GM23338 (cell line): ENCODE data around the gene NRG3. TPM values are rescaled to one million over a fixed set of nuclear protein-coding genes. Genes with fewer than 3 reads are reported as not detected.

ENCODE experiments used
- EZH2phosphoT487 ChIP-seq: fragments of 200-600 bp; sonication (generic); IDR thresholded peaks from one replicate; pipeline ENCODE4 v1.8.1; 2018; ENCODE audit warnings: antibody characterized with exemption; ENCODE audit not compliant: unreplicated experiment
- JUNB ChIP-seq: IDR thresholded peaks from one replicate; pipeline ENCODE4 v1.6.1; 2016; ENCODE audit warnings: antibody characterized with exemption; ENCODE audit not compliant: unreplicated experiment
- POLR2AphosphoS5 ChIP-seq: IDR thresholded peaks from 2 replicates; pipeline ENCODE4 v1.6.1; 2016; ENCODE audit warnings: antibody characterized with exemption, low read depth
- STAT1 ChIP-seq: IDR thresholded peaks from one replicate; pipeline ENCODE4 v1.6.1; 2016; ENCODE audit warnings: antibody characterized with exemption; ENCODE audit not compliant: unreplicated experiment
- ZNF114 ChIP-seq: fragments of 250-450 bp; sonication (Bioruptor Pico); IDR thresholded peaks from 2 replicates; pipeline ENCODE4 v1.5.0; 2020; ENCODE audit warnings: mild to moderate bottlenecking, moderate library complexity
- ZNF331 ChIP-seq: fragments of 250-450 bp; sonication (Bioruptor Pico); IDR thresholded peaks from 2 replicates; pipeline ENCODE4 v1.5.0; 2020; ENCODE audit warnings: low read depth, mild to moderate bottlenecking, moderate library complexity
- polyA plus RNA-seq: library from polyadenylated mRNA; unstranded; fragments of >200 nt; fragmentation: Nextera tagmentation; extraction: Ambion mirVana; gene quantifications from 2 replicates; pipeline ENCODE4 v1.2.1, GENCODE V29; 2016
- total RNA-seq: library from RNA; depleted of rRNA; stranded (reverse); fragments of >200 nt; shearing (Covaris generic); gene quantifications from 2 replicates; pipeline ENCODE4 v1.2.3, GENCODE V29; 2014
- TF ChIP-seq, protein P1 (sequence below): fragments of 250-450 bp; sonication (Bioruptor Pico); IDR thresholded peaks from 2 replicates; pipeline ENCODE4 v1.5.0; 2020; ENCODE audit warnings: mild to moderate bottlenecking, moderate library complexity
- TF ChIP-seq, protein P2 (sequence below): IDR thresholded peaks from one replicate; pipeline ENCODE4 v1.6.1; 2018; ENCODE audit warnings: antibody characterized with exemption; ENCODE audit not compliant: unreplicated experiment

NRG3 gene
- total and polyA plus RNA-seq, 2 experiments from 2014 or later, result 1.9 to 3.9 TPM

DNA sequence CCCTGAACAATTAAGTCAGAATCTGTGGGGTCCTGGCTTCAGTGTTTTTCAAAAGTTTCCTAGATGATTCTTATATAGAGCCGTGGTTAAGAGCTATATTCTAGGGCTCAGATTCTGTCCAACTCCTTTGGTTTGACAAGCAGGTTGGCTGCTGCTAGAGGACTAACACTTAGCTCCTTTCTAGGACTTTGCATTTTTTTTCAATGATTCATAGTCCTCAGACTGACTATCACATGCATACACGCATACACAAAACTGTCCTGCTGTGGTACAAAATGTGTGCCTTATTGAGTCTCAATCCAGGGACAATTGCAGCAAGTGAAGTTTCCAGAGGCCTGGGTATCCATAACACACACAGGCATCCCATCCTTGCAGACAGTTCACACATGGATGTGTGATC lies 392.0 kb downstream of the NRG3 start (continued):
- TF ChIP-seq, protein P1, sequence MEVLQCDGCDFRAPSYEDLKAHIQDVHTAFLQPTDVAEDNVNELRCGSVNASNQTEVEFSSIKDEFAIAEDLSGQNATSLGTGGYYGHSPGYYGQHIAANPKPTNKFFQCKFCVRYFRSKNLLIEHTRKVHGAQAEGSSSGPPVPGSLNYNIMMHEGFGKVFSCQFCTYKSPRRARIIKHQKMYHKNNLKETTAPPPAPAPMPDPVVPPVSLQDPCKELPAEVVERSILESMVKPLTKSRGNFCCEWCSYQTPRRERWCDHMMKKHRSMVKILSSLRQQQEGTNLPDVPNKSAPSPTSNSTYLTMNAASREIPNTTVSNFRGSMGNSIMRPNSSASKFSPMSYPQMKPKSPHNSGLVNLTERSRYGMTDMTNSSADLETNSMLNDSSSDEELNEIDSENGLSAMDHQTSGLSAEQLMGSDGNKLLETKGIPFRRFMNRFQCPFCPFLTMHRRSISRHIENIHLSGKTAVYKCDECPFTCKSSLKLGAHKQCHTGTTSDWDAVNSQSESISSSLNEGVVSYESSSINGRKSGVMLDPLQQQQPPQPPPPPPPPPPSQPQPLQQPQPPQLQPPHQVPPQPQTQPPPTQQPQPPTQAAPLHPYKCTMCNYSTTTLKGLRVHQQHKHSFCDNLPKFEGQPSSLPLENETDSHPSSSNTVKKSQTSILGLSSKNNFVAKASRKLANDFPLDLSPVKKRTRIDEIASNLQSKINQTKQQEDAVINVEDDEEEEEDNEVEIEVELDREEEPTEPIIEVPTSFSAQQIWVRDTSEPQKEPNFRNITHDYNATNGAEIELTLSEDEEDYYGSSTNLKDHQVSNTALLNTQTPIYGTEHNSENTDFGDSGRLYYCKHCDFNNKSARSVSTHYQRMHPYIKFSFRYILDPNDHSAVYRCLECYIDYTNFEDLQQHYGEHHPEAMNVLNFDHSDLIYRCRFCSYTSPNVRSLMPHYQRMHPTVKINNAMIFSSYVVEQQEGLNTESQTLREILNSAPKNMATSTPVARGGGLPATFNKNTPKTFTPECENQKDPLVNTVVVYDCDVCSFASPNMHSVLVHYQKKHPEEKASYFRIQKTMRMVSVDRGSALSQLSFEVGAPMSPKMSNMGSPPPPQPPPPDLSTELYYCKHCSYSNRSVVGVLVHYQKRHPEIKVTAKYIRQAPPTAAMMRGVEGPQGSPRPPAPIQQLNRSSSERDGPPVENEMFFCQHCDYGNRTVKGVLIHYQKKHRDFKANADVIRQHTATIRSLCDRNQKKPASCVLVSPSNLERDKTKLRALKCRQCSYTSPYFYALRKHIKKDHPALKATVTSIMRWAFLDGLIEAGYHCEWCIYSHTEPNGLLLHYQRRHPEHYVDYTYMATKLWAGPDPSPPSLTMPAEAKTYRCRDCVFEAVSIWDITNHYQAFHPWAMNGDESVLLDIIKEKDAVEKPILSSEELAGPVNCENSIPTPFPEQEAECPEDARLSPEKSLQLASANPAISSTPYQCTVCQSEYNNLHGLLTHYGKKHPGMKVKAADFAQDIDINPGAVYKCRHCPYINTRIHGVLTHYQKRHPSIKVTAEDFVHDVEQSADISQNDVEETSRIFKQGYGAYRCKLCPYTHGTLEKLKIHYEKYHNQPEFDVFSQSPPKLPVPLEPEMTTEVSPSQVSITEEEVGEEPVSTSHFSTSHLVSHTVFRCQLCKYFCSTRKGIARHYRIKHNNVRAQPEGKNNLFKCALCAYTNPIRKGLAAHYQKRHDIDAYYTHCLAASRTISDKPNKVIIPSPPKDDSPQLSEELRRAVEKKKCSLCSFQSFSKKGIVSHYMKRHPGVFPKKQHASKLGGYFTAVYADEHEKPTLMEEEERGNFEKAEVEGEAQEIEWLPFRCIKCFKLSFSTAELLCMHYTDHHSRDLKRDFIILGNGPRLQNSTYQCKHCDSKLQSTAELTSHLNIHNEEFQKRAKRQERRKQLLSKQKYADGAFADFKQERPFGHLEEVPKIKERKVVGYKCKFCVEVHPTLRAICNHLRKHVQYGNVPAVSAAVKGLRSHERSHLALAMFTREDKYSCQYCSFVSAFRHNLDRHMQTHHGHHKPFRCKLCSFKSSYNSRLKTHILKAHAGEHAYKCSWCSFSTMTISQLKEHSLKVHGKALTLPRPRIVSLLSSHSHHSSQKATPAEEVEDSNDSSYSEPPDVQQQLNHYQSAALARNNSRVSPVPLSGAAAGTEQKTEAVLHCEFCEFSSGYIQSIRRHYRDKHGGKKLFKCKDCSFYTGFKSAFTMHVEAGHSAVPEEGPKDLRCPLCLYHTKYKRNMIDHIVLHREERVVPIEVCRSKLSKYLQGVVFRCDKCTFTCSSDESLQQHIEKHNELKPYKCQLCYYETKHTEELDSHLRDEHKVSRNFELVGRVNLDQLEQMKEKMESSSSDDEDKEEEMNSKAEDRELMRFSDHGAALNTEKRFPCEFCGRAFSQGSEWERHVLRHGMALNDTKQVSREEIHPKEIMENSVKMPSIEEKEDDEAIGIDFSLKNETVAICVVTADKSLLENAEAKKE (CRISPR knock-in tag), result no peak
- TF ChIP-seq, protein P2, sequence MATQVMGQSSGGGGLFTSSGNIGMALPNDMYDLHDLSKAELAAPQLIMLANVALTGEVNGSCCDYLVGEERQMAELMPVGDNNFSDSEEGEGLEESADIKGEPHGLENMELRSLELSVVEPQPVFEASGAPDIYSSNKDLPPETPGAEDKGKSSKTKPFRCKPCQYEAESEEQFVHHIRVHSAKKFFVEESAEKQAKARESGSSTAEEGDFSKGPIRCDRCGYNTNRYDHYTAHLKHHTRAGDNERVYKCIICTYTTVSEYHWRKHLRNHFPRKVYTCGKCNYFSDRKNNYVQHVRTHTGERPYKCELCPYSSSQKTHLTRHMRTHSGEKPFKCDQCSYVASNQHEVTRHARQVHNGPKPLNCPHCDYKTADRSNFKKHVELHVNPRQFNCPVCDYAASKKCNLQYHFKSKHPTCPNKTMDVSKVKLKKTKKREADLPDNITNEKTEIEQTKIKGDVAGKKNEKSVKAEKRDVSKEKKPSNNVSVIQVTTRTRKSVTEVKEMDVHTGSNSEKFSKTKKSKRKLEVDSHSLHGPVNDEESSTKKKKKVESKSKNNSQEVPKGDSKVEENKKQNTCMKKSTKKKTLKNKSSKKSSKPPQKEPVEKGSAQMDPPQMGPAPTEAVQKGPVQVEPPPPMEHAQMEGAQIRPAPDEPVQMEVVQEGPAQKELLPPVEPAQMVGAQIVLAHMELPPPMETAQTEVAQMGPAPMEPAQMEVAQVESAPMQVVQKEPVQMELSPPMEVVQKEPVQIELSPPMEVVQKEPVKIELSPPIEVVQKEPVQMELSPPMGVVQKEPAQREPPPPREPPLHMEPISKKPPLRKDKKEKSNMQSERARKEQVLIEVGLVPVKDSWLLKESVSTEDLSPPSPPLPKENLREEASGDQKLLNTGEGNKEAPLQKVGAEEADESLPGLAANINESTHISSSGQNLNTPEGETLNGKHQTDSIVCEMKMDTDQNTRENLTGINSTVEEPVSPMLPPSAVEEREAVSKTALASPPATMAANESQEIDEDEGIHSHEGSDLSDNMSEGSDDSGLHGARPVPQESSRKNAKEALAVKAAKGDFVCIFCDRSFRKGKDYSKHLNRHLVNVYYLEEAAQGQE, result no peak
- TF ChIP-seq EZH2phosphoT487 (no peak), ZNF331 (no peak), STAT1 (no peak), JUNB (no peak), POLR2AphosphoS5 (no peak), ZNF114 (CRISPR knock-in tag) (no peak)
